Adipose tissue (tissue), 3 donors: ENCODE measurements around the gene PDS5B. TPM values are rescaled to one million over a fixed set of nuclear protein-coding genes. Genes with fewer than 3 reads are reported as not detected.
"Not testable (repeated sequence)": the region's sequence is repeated elsewhere in the genome, so short reads cannot be mapped to it uniquely, and the experiment has no call there.

ENCODE experiments used
- H3K27ac ChIP-seq: one replicate; pipeline ENCODE4 v1.5.1; 2013; ENCODE audit warnings: low read depth, low read length
- WGBS, 3 donors: extraction: QIAGEN DNeasy Blood & Tissue Kit; methylation state at CpG; one replicate each; pipeline ENCODE4 v1.1.7; 2013; 5-methylcytosine and 5-hydroxymethylcytosine counted together
- polyA plus RNA-seq, 3 donors: library from polyadenylated mRNA; stranded (reverse); fragments of 200-250 nt; gene quantifications; one replicate each; pipeline ENCODE4 v1.2.3, GENCODE V29; 2013
- donor health status: healthy with polysubstance abuse.
- donor health status: Bipolar disorder and iron deficiency.
- donor health status: healthy.

Gene PDS5B
- polyA plus RNA-seq, 3 donors: 3.9 to 10.3 (median 6.8) TPM

- 52 to 67% (median 63%) methylated on average over 7 of the region's 7 CpGs for WGBS, 3 donors
- no peak overlapping the region for H3K27ac ChIP-seq
These were observed 238.4 kb downstream of the PDS5B start for GRCh38 chr13:32824675-32825074.

- 85 to 93% (median 92%) methylated on average over 2 of the region's 2 CpGs for WGBS, 3 donors
- no peak overlapping the region for H3K27ac ChIP-seq
These were observed 239.2 kb downstream of the PDS5B start for GRCh38 chr13:32825481-32825880.

GRCh38 chr13:32826372-32826771, 240.1 kb downstream of the PDS5B start:
- H3K27ac ChIP-seq: not testable (repeated sequence)
- WGBS, 3 donors: 90 to 96% (median 94%) methylated on average over 5 of the region's 5 CpGs

Other genes starting within 250 kb of the PDS5B start
- 10 to 100 TPM in 1 of 3 donors, 1 to 10 TPM in 2; 7.6 to 16.5 (median 8.0) TPM for gene N4BP2L1, start 158.3 kb upstream of the PDS5B start, polyA plus RNA-seq
- gene N4BP2L2, start 47.7 kb upstream of the PDS5B start, polyA plus RNA-seq: 10 to 100 TPM; 22.0 to 51.1 (median 38.3) TPM